Measurements from ENCODE around the gene NR1D2.

NR1D2 gene

GRCh38 chr3:23944861-23945662 lies at the start of gene NR1D2 (continued):
- TF ChIP-seq SP7 (tag by site-specific recombination; IDR thresholded peaks at IDR 0.05) (peak; percentile 76), ZFP37 (tag by site-specific recombination; IDR thresholded peaks at IDR 0.05) (peak; percentile 40; the same call in 1 of the 2 replicates), REPIN1 (tag by site-specific recombination; IDR thresholded peaks at IDR 0.05; ENCODE audit: low read depth) (no peak), ZBTB8A (tag by site-specific recombination; IDR thresholded peaks at IDR 0.05) (peak; percentile 19; the same call in 1 of the 2 replicates), ZSCAN4 (tag by site-specific recombination; IDR thresholded peaks at IDR 0.05) (no peak), ZNF366 (tag by site-specific recombination; conservative IDR thresholded peaks at IDR 0.05) (peak; percentile 96), ZSCAN30 (tag by site-specific recombination; IDR thresholded peaks at IDR 0.05) (peak; percentile 61; the same call in 1 of the 2 replicates), ZNF148 (tag by site-specific recombination; IDR thresholded peaks at IDR 0.05; ENCODE audit: borderline replicate concordance) (no peak), ZNF324 (tag by site-specific recombination; IDR thresholded peaks at IDR 0.05) (0 out of 2 replicates have a peak, but pooled peaks have one; percentile 27), ZNF629 (tag by site-specific recombination; IDR thresholded peaks at IDR 0.05) (peak; percentile 71), ZNF596 (tag by site-specific recombination; IDR thresholded peaks at IDR 0.05) (peak; percentile 32; the same call in 1 of the 2 replicates), KLF1 (tag by site-specific recombination; IDR thresholded peaks at IDR 0.05) (peak; percentile 59), ZEB2 (tag by site-specific recombination; IDR thresholded peaks at IDR 0.05) (peak; percentile 70), ZNF501 (tag by site-specific recombination; IDR thresholded peaks at IDR 0.05) (0 out of 2 replicates have a peak, but pooled peaks have one; percentile 61), ELK4 (IDR thresholded peaks at IDR 0.05; ENCODE audit: borderline replicate concordance, low read depth, low read length) (no peak), ZNF692 (tag by site-specific recombination; IDR thresholded peaks at IDR 0.05) (0 out of 2 replicates have a peak, but pooled peaks have one; percentile 44), ZBTB44 (tag by site-specific recombination; IDR thresholded peaks at IDR 0.05) (peak; percentile 68), EGR2 (tag by site-specific recombination; IDR thresholded peaks at IDR 0.05; ENCODE audit: low read depth) (0 out of 2 replicates have a peak, but pooled peaks have one; percentile 42), ZBTB26 (tag by site-specific recombination; optimal IDR thresholded peaks at IDR 0.05) (peak; percentile 47)

All from HEK293 (cell line).